GM18520 (cell line): ENCODE data around the gene TOMM70.
"Not testable (repeated sequence)": the region's sequence is repeated elsewhere in the genome, so short reads cannot be mapped to it uniquely, and the experiment has no call there.

Source experiments
- ATAC-seq: cut with Tn5 transposase; IDR thresholded peaks from one replicate; pipeline ENCODE4 v1.9.1; 2021; ENCODE audit not compliant: unreplicated experiment

Gene TOMM70

DNA sequence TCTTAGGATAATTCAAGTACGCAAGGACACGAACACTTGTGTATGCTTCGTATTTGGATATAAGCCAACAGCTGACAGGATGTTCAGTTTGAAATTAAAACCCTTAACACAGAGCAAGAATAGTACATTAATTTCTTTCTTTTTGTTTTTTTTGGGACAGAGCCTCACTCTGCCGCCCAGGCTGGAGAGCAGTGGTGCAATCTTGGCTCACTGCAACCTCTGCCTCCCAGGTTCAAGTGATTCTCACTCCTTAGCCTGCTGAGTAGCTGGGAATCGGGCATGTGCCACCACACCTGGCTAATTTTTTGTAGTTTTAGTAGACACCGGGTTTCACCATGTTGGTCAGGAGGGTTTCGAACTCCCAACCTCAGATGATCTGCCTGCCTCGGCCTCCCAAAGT is 32.4 kb downstream of the TOMM70 start:
- no peak for ATAC-seq

DNA sequence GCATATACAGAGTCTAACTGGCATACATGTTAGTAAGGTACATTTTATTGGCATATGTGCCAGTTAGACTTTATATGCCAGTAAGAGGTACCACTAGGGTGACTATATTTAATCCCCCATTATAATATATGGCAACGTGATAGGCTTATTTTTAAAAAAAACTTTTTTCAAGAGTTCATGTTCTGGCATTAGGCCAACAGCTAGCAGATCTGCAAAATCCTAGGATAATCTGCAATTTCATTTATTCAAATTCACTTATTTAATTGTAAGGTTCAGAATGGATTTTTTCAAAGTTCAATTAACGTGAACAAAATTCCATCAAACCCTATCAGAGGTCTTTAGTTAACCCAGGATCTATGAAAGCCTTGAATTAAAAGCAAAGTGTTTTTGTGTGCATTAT is 34.5 kb downstream of the TOMM70 start:
- no peak for ATAC-seq

DNA sequence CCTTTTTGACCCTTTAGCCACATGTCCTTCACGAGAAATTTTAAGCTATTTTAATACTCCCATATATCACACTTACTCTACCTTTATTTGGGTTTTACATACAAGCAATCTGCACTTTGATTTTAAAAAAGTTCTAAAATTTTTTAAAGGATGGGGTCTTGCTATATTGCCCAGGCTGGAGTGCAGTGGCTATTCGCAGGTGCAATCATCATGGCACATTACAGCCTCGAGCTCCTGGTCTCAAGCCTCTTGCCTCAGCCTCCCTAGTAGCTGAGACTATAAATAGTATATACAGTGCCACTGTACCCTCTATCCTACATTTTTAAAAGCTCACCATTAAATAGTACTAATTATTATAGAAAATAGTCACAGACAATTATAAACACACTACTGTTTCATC is 36.5 kb downstream of the TOMM70 start:
- ATAC-seq = no peak

DNA sequence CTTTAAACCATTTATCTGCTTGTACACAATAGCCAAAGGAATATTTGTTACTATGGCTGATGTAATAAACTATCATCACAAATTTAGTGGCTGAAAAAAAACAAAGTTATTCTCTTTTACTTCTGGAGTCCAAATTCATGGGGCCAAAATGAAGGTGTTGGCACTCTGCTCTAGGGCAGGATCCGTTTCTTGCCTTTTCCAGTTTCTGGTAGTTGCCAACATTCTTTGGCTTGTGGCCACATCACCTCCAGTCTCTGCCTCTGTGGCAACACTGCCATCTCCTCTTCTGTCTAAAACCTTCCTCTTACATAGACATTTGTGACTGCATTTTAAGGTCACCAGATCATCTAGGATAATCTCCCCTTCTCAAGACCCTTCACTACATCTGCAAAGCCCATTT is 39.0 kb downstream of the TOMM70 start:
- no peak for ATAC-seq

DNA sequence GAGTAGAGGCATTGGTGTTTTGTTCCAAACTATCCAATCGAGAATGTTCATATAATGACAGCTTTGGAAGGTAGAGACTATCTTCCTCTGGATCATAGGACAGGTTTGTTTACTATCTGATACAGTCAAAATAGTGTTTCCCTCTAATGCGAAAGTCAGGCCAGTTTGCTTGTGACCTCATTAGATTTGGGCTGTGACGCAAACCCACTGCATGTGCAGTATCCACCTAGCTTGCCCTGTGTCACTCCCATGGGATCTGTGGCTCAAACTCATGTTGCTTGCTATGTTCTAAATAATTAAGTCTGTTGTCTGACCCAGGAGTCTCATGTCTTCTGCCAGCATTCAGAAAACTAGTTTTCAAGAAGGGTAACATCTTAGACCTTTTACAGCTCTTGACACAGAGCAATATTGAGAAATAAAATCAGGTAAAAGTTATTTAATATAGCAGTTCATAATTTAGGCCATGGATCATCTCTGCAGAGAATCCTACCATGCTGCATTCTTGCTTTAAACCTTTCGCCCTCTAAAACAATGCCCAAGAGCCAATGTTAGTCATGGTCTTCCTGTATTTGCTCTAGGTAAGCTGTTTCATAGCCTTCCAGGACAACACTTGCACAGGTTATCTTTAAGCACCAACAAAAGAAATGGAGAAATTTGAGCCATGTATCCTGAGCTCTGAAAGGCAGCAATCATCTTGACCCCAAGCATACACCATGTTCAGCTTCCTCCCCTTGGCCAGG is 40.0 kb downstream of the TOMM70 start:
- ATAC-seq = no peak

DNA sequence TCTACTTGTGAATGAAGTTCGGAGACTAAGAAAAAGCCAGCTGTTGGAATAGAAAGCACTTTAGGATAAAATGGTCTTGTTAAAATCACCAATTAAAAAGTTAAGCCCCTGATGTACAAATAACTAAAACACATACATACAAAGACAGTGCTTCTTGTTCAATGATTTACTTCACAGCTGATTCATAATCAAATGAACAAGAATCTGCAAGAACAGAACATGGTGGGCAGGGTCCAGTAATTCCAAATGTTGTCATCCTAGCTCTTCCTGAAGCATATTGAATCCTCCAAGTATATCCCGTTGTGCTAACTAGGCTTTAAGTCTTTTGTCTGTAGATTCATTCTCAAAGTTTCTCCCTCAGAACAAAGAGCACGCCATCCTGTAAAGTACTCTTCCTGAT is 41.9 kb downstream of the TOMM70 start:
- ATAC-seq = no peak

DNA sequence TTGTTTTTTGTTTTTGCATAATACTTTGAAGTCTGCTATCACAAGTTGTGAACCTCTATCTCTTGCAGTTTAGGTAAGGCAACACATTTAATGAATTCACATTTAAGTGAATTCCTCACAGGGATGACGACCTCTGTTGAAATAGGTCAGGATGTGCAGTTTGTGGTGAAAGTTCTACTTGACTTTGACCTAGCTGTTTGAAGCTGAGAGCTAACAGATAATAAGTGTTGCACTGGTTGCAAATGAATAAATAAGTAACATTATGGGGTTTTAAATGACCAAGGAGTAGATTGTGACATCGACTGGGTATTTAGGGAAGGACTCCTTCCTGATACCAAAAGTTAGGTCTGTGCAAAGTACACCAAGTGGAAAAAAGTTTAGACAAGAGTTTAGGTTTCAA is 42.5 kb downstream of the TOMM70 start:
- ATAC-seq = no peak

GRCh38 chr3:100354850-100355249 is 46.0 kb downstream of the TOMM70 start:
- ATAC-seq = no peak

DNA sequence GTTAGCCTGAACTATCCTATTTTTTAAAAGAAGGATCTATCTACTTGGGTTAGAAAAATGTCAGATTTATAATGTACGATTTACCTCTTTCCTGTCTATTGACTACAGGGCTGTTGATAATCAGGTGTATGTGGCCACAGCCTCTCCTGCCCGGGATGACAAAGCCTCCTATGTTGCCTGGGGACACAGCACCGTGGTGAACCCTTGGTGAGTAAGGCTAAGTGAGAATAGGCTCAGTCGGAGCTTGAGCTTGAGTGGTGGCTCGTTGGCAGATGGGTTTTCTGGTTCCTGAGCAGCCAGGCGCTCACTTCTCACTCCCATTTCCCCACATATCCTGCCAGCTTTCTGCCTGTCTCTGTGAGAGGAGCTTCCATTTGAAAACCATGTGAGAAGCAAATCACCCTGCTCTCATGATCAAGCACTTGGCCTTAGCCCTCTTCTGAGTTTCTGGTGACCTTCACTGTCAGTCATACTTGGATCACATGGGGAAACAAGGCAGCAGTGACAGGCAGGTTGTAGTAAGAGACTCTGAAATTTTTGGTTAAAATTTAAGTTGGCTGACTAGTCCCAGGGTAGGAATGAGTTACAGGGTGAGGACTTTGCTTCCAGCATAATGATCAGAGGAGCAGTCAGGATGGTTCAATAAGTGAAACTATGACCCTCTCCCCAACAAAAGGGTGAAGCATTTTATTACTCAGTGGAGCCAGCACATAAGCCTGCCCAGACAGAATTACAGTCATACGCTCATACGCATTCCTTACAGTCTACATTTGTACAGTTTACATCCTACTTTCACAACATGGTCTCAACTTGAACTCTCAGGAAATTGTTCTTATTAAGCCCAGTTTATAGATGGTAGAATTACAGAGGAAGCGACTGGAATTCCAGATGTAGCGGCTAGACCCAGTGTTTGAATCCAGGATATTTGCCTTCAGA is 48.3 kb downstream of the TOMM70 start:
- ATAC-seq = no peak

- ATAC-seq = not testable (repeated sequence)
These were observed 49.1 kb downstream of the TOMM70 start for GRCh38 chr3:100351770-100352169.

DNA sequence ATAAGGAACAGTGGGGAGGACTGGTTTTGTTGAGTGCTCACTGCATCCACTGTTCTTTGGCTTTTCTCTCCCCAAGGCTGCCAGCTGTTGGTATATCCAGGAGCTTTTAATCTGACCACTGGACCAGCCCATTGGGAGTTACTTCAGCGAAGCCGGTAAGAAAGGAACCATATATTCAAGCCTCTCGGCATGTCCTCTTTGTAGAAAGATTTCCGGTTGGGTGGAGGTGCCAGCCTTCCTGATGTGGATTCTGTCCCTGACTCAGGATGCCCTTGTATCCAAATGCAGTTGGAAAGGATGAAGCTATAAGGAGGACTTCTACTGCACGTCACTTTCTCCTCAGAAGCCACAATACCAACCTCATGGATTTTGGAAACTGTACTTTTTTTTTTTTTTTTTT is 52.2 kb downstream of the TOMM70 start:
- ATAC-seq = no peak

DNA sequence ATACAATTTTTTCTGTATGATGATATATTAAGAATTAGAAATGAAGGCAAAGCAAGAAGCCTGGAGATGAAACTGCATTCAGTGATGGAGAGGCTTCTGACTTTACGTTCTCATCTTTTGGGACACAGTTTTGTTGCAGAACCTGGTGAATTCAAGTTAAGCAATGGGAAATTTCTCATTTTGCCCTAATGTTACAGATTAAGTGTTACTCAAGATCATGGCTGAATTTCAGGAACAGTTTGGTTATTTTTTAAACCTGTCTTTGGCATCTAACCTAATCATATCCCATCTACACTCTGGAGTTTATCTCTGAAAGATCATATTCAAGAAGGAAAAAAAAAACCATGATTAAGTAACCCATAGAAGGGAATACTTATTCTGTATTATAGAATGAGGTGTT is 60.4 kb downstream of the TOMM70 start:
- no peak for ATAC-seq

- no peak for ATAC-seq
These were observed 61.1 kb downstream of the TOMM70 start for GRCh38 chr3:100339786-100340185.

DNA sequence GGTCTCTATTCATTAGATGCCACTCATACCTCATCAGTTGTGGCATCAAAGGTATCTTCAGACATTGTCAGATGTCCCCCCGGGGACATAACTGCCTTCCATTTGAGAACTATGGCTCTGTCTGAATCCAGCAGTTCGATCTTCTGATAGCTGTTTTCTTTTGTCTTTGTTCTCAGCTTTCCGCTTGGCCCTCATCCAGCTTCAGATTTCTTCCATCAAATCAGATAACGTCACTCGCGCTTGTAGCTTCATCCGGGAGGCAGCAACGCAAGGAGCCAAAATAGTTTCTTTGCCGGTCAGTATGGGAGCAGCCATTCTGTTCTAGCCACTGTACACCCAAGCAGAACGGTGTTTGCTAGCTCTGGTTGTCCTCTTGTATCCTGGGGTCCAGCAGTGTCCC is 62.0 kb downstream of the TOMM70 start:
- no peak for ATAC-seq

- ATAC-seq = not testable (repeated sequence)
These were observed 64.7 kb downstream of the TOMM70 start for GRCh38 chr3:100336229-100336628.

DNA sequence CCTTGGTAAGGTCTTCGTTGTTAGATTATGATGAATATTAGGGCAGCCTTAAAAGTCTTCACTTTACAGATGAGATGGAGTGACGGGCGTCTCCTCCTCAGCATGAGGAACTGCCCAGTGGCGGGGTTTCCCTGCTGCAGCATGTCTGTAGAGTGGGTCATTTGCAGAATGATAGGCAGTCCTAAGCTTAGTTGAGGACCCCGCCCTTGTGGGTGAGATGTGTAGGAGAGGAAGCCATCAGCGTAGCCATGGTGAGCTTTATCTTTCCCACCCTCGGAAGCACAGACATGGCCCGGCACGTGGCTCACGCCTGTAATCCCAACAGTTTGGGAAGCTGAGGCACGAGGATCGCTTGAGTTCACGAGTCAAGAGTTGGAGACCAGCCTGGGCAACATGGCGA is 65.5 kb downstream of the TOMM70 start:
- ATAC-seq = peak; percentile 56

DNA sequence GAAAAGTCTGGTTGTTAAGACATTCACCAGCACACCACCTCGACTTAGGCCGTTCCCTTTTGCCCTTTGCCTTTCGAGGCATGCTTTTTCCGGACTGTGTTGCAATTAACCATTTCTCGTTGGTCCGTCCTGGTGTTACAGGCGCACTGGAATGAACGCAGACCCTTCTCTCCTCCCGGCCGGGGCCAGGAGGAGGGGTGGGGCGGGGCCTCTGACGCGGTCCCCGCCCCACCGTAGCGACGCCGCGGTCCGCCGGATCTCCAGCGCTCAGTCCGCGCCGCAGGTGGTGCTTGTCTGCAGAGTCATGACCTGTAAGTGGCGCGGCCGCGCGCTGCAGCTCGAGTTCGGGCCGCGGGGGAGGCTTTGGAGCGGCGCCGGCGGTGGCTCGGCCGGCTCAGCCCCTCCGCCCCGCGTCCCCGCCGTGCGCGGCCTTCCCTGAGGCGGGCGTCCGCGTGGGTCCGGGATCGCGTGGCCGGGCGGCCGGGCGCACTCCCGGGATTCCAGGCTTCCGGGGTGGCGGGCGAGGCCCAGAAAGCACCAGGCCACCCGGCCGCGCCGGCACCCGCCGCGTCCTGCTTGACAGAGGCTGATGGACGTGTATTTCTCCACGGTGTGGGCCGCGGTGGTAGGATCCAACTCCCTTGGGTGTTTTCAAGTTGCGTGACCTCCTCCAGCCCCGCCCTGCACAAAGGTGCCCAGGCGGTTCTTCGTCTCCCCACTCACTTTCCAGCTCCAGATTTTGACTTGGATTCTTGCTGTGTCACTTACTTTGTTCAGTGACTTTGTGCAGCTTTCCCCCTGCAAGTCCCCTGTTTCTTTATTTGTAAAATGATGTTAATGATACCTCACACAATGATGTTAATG is 66.2 kb downstream of the TOMM70 start, which contains the start of gene NIT2:
TSS of gene NIT2 (plus strand) at position 270 of the 864 bp plus-strand sequence. CDS start at position 305, 35 bp downstream.
- peak; percentile 91 for ATAC-seq

DNA sequence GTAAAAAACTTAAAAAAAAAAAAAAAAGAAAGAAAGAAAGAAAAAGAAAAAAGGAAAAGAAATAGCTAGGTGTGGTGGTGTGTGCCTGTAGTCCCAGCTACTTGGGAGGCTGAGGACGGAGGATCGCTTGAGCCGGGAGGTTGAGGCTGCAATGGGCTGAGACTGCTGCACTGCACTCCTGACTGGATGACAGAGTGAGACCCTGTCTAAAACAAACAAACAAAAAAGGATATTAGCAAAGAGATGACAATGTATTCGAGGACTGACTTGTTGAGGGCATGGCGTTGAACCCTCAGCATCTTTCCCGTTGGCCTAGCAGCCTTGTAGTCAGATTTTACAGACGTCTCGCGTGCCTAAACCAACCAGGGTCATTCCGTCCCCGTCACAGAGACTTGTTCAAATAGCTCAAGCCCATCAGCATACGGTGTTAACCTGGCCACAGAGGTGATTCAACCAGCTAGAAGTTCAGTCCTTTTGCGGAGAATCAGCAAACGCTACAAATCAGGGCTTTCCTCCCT is 66.9 kb downstream of the TOMM70 start:
- no peak for ATAC-seq

DNA sequence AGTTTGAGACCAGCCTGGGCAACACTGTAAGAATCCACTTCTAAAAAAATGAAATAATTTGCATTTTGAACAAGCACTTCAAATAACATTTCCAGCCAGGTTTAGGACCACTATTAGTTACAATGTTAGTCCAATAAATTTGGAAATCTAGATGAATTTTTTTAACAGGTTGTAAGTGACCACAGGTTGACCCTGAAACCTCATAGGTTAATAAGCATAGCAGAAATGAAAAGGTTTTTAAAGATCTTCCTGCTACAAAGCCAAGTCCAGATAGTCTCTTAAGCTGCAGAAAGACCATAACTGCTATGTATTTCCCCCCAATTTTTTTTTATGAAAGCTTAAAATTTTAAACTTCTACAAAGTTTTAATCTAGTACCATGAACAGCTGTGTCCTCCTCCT is 67.8 kb downstream of the TOMM70 start:
- no peak for ATAC-seq

DNA sequence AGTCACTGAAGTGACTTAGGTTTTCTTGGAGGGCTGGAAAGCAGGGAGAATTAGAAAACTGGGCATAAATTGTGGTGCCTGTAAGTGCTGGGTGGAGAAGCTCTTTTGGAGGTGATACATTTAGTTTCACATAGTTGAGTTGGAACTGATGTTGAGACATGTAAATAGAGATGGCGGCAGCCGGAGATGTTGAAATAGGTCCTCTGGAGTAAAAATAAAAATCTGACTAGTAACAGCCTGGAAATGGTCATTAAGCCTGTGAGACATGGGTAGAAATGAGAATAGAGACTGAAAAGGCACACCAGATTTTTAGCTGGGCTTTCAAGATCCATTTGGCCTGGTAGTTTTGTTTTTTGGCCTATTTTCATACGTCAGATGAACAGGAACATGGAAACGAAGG is 69.2 kb downstream of the TOMM70 start:
- no peak for ATAC-seq

DNA sequence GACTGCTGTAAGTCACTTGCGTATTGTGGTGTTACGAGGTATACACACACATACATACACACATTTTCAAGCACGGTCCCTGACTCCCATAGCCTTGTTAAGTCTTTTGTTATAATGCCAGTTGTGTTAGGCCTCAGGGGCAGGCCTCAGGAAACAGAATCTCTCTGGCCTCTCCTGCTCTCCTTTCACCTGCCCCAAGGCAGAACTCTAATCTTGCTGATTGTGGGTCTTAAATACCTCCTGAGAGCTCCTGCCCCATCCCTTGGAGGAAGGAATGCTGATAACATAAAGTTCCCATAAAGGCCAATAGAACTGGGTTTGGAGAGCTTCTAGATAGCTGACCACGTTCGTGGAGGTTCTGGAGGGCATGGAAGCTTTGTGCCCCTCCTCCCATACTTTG is 70.2 kb downstream of the TOMM70 start:
- no peak for ATAC-seq
